ENCODE measurements around the gene SPTY2D1.

GRCh38 chr11:18633256-18634139, 644 bp downstream of the SPTY2D1 start:
- TF ChIP-seq EZH2phosphoT487 (IDR thresholded peaks at IDR 0.05; ENCODE audit: insufficient read depth, low read depth) (no peak), EZH2 (IDR thresholded peaks at IDR 0.05; ENCODE audit: insufficient read depth, poor library complexity, severe bottlenecking) (no peak)

Data from GM23248 (cell line).